ENCODE results near the gene GALNT9. TPM values are rescaled to one million over a fixed set of nuclear protein-coding genes. Genes with fewer than 3 reads are reported as not detected.
A peak's percentile ranks its signal among the peaks of the same experiment; 100 is the strongest.

GALNT9 gene
- total and polyA plus RNA-seq, 3 experiments from 2014 or later: 0.18 TPM; not detected in 2

DNA sequence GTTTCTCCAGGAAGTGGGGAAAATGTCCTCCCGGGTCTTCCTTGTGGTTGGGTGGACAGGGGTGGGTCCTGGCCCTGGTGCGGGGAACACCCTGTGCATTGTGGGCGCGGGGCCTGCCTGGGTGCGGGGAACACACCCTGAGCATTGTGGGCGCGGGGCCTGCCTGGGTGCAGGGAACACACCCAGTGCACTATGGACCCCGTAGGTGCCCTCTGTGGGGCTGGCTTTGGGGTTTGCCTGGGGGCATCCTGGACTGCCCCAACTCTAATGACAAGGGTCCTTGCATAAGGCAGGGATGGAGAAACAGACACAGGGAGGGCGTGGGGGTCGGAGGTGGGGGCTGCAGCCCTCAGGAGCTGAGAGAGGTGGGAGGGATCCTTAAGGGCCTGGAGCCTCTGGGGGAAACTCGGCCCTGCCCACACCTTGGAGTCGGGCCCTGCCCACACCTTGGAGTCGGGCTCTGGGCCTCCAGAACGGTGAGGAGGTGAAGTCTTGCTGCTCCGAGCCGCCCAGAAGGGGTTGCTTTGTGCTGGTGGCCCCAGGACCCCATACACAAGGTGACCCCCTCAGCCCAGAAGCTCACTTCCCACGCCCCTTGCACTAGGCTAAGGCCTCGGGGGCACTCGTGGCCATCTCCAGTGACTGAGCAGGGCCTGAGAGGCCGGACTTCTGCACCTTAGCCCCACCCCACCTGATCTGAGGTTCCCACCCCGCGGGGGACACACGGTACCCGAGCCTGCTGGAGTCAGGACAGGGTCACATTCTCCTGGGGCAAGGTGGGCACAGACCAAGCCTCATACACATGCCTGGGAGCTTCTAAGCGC is 69.3 kb downstream of the GALNT9 start:
- Histone ChIP-seq H3K27me3 (ENCODE audit: insufficient read depth, low read length, poor library complexity, severe bottlenecking) (no peaks in the 10 kb centered on the region), H3K9me3 (ENCODE audit: low read length) (no peaks in the 10 kb centered on the region), H3K4me1 (ENCODE audit: insufficient read depth, low read length) (no peaks in the 10 kb centered on the region), H3K36me3 (ENCODE audit: insufficient read depth, low read length) (no peaks in the 10 kb centered on the region), H3K27ac (ENCODE audit: low read depth, low read length) (no peak overlapping the region), H3K4me3 (ENCODE audit: low read length) (no peak overlapping the region)
- H3K27ac Mint-ChIP-seq: no peak overlapping the region
- H3K27me3 Mint-ChIP-seq: peaks cover 0 to 18% of the 10 kb centered on the region in 2 donors
- H3K4me3 Mint-ChIP-seq: no peak overlapping the region
- ChIA-PET POLR2A (no interaction called here), CTCF (no interaction called here)
- no peaks in the 10 kb centered on the region for H3K4me1 Mint-ChIP-seq
- no peaks in the 10 kb centered on the region for H3K36me3 Mint-ChIP-seq
- DNase-seq: no peak
- no peaks in the 10 kb centered on the region for H3K9me3 Mint-ChIP-seq

DNA sequence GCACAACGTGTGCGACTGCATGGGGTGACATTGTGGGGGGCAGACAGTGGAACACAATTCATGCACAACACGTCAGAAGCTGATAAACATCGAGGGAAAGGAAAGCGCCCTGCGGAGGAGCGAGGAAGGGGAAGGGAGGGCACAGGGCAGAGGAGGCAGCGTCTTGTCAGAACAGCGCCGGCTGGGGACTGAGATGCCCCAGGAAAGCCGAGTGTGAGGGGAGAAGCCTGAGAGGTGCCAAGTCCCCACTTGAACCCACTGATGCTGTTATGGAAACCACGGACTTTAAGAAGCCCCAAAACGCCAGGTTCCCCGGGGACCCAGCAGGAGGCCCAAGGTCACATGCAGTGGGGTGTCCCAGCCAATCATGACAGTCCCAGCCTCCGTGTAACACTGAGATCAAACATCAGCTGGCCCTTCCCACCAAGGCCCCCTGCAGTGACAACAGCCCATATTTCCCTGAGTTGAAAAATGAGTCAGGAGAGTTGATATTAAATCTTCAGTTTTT is 70.0 kb downstream of the GALNT9 start:
- Mint-ChIP-seq H3K36me3 (no peaks in the 10 kb centered on the region), H3K27ac (no peak overlapping the region), H3K4me1 (no peaks in the 10 kb centered on the region), H3K4me3 (no peak overlapping the region), H3K9me3 (no peaks in the 10 kb centered on the region), H3K27me3 (peaks cover 0 to 18% of the 10 kb centered on the region in 2 donors)
- H3K4me1 ChIP-seq (ENCODE audit: insufficient read depth, low read length): no peaks in the 10 kb centered on the region
- no peaks in the 10 kb centered on the region for H3K9me3 ChIP-seq (ENCODE audit: low read length)
- H3K27ac ChIP-seq (ENCODE audit: low read depth, low read length): no peak overlapping the region
- H3K4me3 ChIP-seq (ENCODE audit: low read length): no peak overlapping the region
- no peak for DNase-seq
- no peaks in the 10 kb centered on the region for H3K27me3 ChIP-seq (ENCODE audit: insufficient read depth, low read length, poor library complexity, severe bottlenecking)
- no peaks in the 10 kb centered on the region for H3K36me3 ChIP-seq (ENCODE audit: insufficient read depth, low read length)
- POLR2A ChIA-PET: no interaction called here
- CTCF ChIA-PET: no interaction called here

DNA sequence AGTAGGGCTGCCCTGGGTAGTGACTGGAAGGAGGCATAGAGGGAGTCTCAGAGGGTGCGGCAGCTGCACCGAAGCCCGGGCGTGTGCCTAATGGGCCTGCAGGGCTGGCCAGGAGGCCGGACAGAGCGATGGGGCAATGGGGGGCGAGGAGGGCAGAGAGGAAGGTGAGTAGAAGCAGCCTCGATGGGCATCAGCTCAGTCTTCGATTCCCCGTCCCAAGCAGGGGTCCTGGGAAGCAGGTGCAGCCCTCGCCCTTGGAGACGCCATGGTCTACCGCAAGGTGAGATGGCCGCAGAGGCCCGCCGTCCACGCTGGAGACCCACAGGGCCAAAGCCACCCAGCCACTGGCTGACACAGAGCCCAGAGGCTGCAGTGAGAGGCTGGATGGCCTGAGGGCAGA is 70.8 kb downstream of the GALNT9 start:
- no peaks in the 10 kb centered on the region for H3K4me1 Mint-ChIP-seq
- ChIA-PET CTCF (no interaction called here), POLR2A (no interaction called here)
- Histone ChIP-seq H3K4me3 (ENCODE audit: low read length) (no peak overlapping the region), H3K27me3 (ENCODE audit: insufficient read depth, low read length, poor library complexity, severe bottlenecking) (no peaks in the 10 kb centered on the region), H3K4me1 (ENCODE audit: insufficient read depth, low read length) (no peaks in the 10 kb centered on the region), H3K36me3 (ENCODE audit: insufficient read depth, low read length) (no peaks in the 10 kb centered on the region), H3K9me3 (ENCODE audit: low read length) (no peaks in the 10 kb centered on the region), H3K27ac (ENCODE audit: low read depth, low read length) (no peak overlapping the region)
- no peaks in the 10 kb centered on the region for H3K36me3 Mint-ChIP-seq
- DNase-seq: no peak
- H3K27me3 Mint-ChIP-seq: peaks cover 0 to 18% of the 10 kb centered on the region in 2 donors
- H3K4me3 Mint-ChIP-seq: no peak overlapping the region
- H3K27ac Mint-ChIP-seq: no peak overlapping the region
- H3K9me3 Mint-ChIP-seq: no peaks in the 10 kb centered on the region

DNA sequence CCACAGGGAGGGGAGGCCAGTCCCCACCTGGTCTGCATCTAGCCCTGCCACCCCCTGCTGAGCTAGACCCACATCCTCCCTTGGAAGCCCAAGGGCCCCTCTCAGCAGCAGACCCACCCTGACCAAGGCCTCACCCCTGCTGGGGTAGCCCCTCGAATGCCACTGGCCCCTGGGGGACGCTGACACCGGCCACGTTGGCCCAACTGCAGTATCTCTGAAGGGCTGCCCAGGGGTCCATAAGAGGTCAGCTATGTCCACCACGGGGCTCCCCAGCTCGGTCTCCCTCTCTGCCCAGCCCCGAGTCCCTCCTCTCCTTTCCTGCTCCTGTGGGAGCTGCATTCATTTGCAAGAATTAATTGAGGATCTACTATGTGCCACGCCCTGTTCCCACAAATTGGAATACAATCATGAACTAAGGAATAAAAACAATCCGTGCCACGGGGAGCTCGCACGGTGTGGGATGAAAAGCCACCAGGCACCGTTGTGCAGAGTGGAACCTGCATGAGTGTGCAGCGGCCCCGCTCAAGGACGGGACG is 71.4 kb downstream of the GALNT9 start:
- Mint-ChIP-seq H3K9me3 (no peaks in the 10 kb centered on the region), H3K27ac (no peak overlapping the region), H3K27me3 (peaks cover 0 to 18% of the 10 kb centered on the region in 2 donors), H3K4me3 (no peak overlapping the region), H3K4me1 (no peaks in the 10 kb centered on the region), H3K36me3 (no peaks in the 10 kb centered on the region)
- H3K36me3 ChIP-seq (ENCODE audit: insufficient read depth, low read length): no peaks in the 10 kb centered on the region
- no peaks in the 10 kb centered on the region for H3K4me1 ChIP-seq (ENCODE audit: insufficient read depth, low read length)
- POLR2A ChIA-PET: no interaction called here
- CTCF ChIA-PET: no interaction called here
- no peaks in the 10 kb centered on the region for H3K27me3 ChIP-seq (ENCODE audit: insufficient read depth, low read length, poor library complexity, severe bottlenecking)
- no peak for DNase-seq
- H3K9me3 ChIP-seq (ENCODE audit: low read length): no peaks in the 10 kb centered on the region
- H3K27ac ChIP-seq (ENCODE audit: low read depth, low read length): no peak overlapping the region
- H3K4me3 ChIP-seq (ENCODE audit: low read length): no peak overlapping the region

DNA sequence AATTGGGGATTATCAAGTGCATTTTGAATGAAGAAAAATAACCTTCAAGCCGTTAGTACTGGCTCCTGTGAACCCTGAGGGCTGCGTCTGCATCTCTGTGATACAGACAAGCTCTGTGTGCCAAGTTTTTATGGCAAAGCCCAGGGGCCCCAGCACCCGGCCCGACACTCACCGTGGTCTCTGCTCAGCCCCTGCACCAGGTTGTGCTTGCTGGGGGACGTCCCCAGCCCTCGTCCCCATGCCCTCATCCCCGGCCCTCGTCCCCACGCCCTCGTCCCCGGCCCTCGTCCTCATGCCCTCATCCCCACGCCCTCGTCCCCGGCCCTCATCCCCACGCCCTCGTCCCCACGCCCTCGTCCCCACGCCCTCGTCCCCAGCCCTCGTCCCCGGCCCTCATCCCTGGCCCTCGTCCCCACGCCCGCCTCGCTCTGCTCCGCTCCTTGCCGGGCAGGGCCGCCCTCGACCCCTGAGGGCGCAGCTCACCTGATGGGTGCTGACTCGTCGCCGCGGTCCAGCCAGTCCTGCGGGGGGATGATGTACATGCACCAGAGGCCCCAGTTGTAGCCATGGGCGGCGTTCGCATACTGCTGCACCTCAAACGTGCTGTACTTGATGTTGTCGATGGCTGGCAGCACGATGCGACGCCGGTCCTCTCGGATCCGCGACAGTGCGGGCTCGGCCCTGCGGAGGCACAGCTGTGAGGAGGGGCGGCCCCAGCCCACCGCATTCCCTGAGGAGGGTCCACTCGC is 72.0 kb downstream of the GALNT9 start:
- Mint-ChIP-seq H3K27ac (no peak overlapping the region), H3K9me3 (no peaks in the 10 kb centered on the region), H3K4me3 (no peak overlapping the region), H3K4me1 (no peaks in the 10 kb centered on the region), H3K36me3 (no peaks in the 10 kb centered on the region), H3K27me3 (peaks cover 0 to 18% of the 10 kb centered on the region in 2 donors)
- Histone ChIP-seq H3K27ac (ENCODE audit: low read depth, low read length) (no peak overlapping the region), H3K36me3 (ENCODE audit: insufficient read depth, low read length) (no peaks in the 10 kb centered on the region), H3K4me1 (ENCODE audit: insufficient read depth, low read length) (no peaks in the 10 kb centered on the region), H3K4me3 (ENCODE audit: low read length) (no peak overlapping the region), H3K27me3 (ENCODE audit: insufficient read depth, low read length, poor library complexity, severe bottlenecking) (no peaks in the 10 kb centered on the region), H3K9me3 (ENCODE audit: low read length) (no peaks in the 10 kb centered on the region)
- ChIA-PET CTCF (no interaction called here), POLR2A (no interaction called here)
- DNase-seq: no peak

DNA sequence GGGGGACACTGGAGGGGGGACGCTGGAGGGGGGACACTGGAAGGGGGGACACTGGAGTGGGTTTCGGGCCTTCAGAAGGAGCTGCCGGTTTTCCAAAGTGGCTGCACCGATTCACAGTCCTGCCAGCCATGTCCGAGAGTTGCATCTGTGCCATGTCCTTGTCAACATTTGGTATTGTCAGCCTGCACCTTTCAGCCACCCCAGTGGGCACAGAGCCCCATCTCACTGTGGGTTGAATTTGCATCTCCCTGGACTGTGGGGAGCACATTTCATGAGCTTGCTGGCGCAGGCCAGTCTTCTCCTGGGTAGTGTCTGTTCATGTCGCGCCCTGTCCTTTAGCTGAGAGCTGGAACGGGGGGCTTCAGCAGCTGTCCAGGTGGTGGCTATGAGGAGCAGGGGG is 72.7 kb downstream of the GALNT9 start:
- Histone ChIP-seq H3K36me3 (ENCODE audit: insufficient read depth, low read length) (no peaks in the 10 kb centered on the region), H3K27ac (ENCODE audit: low read depth, low read length) (no peak overlapping the region), H3K27me3 (ENCODE audit: insufficient read depth, low read length, poor library complexity, severe bottlenecking) (no peaks in the 10 kb centered on the region), H3K9me3 (ENCODE audit: low read length) (no peaks in the 10 kb centered on the region), H3K4me1 (ENCODE audit: insufficient read depth, low read length) (no peaks in the 10 kb centered on the region), H3K4me3 (ENCODE audit: low read length) (no peak overlapping the region)
- no peaks in the 10 kb centered on the region for H3K36me3 Mint-ChIP-seq
- ChIA-PET CTCF (no interaction called here), POLR2A (no interaction called here)
- H3K27ac Mint-ChIP-seq: no peak overlapping the region
- no peaks in the 10 kb centered on the region for H3K4me1 Mint-ChIP-seq
- peaks cover 0 to 12% of the 10 kb centered on the region in 2 donors for H3K27me3 Mint-ChIP-seq
- no peak for DNase-seq
- H3K4me3 Mint-ChIP-seq: no peak overlapping the region
- H3K9me3 Mint-ChIP-seq: no peaks in the 10 kb centered on the region

DNA sequence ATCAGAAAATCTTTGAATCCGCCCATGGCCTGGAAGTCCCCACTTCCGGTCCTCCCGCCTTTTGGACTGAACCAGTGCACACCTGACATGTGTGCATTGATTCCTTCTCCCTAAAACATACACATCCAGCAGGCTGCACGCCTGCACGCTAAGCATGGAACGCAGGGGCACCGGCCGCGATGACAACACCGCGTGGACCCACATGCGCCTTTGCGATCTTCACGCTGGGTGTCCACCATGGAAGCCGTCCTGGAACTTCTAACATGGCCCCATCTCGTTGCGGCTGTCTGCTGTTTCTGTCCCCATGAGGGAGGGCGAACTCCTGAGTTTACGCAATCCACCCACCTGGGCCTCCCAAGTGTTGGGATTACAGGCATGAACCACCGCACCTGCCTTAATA is 73.7 kb downstream of the GALNT9 start:
- H3K4me3 Mint-ChIP-seq: no peak overlapping the region
- POLR2A ChIA-PET: no interaction called here

More for the DNA sequence above, 73.7 kb downstream of the GALNT9 start:
- Histone ChIP-seq H3K4me3 (ENCODE audit: low read length) (no peak overlapping the region), H3K9me3 (ENCODE audit: low read length) (no peaks in the 10 kb centered on the region), H3K36me3 (ENCODE audit: insufficient read depth, low read length) (no peaks in the 10 kb centered on the region), H3K27ac (ENCODE audit: low read depth, low read length) (no peak overlapping the region), H3K27me3 (ENCODE audit: insufficient read depth, low read length, poor library complexity, severe bottlenecking) (no peaks in the 10 kb centered on the region), H3K4me1 (ENCODE audit: insufficient read depth, low read length) (no peaks in the 10 kb centered on the region)
- Mint-ChIP-seq H3K27ac (no peak overlapping the region), H3K4me1 (no peaks in the 10 kb centered on the region), H3K9me3 (no peaks in the 10 kb centered on the region), H3K36me3 (no peaks in the 10 kb centered on the region), H3K27me3 (peaks cover 0 to 8% of the 10 kb centered on the region in 2 donors)
- peak in 1 of 5 donors; percentile 34 for DNase-seq
- CTCF ChIA-PET: no interaction called here
